Activated T-helper 17 cell treated with anti-CD3 and anti-CD28 coated beads, Interleukin-2, amount 50 U/mL, for 72 hours (primary cell): ENCODE data around the gene METAP2. TPM values are rescaled to one million over a fixed set of nuclear protein-coding genes. Genes with fewer than 3 reads are reported as not detected.
"Not testable (repeated sequence)": the region's sequence is repeated elsewhere in the genome, so short reads cannot be mapped to it uniquely, and the experiment has no call there.

ENCODE experiments used
- ATAC-seq: fragments of 150-1000 bp; cut with Tn5 transposase; replicated peaks from 2 replicates; pipeline ENCODE4 v1.10.0; 2021; ENCODE audit warnings: mild to moderate bottlenecking, moderate library complexity
- H3K27ac Mint-ChIP-seq: one replicate; pipeline ENCODE4 v1.8.0; 2022; ENCODE audit warnings: mixed read lengths
- H3K27me3 Mint-ChIP-seq: one replicate; pipeline ENCODE4 v1.8.0; 2022; ENCODE audit warnings: mixed read lengths
- H3K36me3 Mint-ChIP-seq: one replicate; pipeline ENCODE4 v1.8.0; 2022; ENCODE audit warnings: low read depth, mild to moderate bottlenecking, mixed read lengths
- H3K4me1 Mint-ChIP-seq: one replicate; pipeline ENCODE4 v1.8.0; 2022; ENCODE audit warnings: mixed read lengths
- H3K4me3 Mint-ChIP-seq: one replicate; pipeline ENCODE4 v1.8.0; 2022; ENCODE audit warnings: mild to moderate bottlenecking, mixed read lengths
- H3K9me3 Mint-ChIP-seq: one replicate; pipeline ENCODE4 v1.8.0; 2022; ENCODE audit warnings: mixed read lengths
- total RNA-seq, 2 donors: library from RNA; stranded (reverse); gene quantifications; one replicate each; pipeline ENCODE4 v1.2.3, GENCODE V29; 2022

Gene METAP2
- total RNA-seq, 2 donors from 2014 or later = 73.4 to 95.8 TPM

DNA sequence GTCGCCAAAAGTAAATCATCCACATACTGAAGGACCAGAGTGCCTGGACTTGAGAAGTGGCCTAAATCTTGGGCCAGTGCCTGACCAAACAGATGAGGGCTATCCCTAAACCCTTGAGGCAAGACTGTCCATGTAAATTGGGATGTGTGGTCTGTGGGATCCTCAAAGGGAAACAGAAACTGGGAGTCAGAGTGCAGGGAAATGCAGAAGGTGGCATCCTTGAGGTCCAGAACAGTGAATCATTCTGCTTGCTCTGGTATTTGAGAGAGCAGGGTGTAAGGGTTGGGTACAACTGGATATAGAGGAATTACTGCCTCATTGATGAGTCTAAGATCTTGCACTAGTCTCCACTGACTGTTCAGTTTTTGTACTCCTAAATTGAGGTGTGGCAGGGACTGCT is 20.1 kb upstream of the METAP2 start:
- H3K9me3 Mint-ChIP-seq = peaks cover 10% of the 10 kb centered on the region
- not testable (repeated sequence) for H3K27ac Mint-ChIP-seq, ATAC-seq, H3K36me3 Mint-ChIP-seq, H3K4me3 Mint-ChIP-seq, H3K4me1 Mint-ChIP-seq
- H3K27me3 Mint-ChIP-seq = peaks cover 17% of the 10 kb centered on the region

- peaks cover 13% of the 10 kb centered on the region for H3K27me3 Mint-ChIP-seq
- H3K36me3 Mint-ChIP-seq, H3K27ac Mint-ChIP-seq, H3K4me3 Mint-ChIP-seq, H3K4me1 Mint-ChIP-seq, ATAC-seq: not testable (repeated sequence)
- peaks cover 10% of the 10 kb centered on the region for H3K9me3 Mint-ChIP-seq
These were observed 19.2 kb upstream of the METAP2 start for GRCh38 chr12:95454780-95455215.

DNA sequence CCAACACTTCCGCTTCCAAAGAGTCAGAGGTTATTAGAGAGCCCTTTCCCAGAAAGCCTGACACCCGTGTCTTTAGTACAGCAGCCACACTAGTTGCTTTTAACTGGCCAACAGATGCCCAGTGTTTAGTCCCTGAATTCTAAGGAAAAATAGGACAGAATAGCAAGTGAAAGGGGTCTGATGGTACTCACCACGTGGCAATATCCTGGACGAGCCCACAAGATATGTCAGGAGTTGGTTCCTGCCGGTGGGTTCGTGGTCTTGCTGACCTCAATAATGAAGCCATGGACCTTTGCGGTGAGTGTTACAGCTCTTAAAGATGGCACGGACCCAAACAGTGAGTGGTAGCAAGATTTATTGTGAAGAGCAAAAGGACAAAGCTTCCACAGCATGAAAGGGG is 16.3 kb upstream of the METAP2 start:
- not testable (repeated sequence) for H3K36me3 Mint-ChIP-seq, H3K4me3 Mint-ChIP-seq, H3K27ac Mint-ChIP-seq, H3K27me3 Mint-ChIP-seq, ATAC-seq, H3K4me1 Mint-ChIP-seq
- H3K9me3 Mint-ChIP-seq = peaks cover 10% of the 10 kb centered on the region

DNA sequence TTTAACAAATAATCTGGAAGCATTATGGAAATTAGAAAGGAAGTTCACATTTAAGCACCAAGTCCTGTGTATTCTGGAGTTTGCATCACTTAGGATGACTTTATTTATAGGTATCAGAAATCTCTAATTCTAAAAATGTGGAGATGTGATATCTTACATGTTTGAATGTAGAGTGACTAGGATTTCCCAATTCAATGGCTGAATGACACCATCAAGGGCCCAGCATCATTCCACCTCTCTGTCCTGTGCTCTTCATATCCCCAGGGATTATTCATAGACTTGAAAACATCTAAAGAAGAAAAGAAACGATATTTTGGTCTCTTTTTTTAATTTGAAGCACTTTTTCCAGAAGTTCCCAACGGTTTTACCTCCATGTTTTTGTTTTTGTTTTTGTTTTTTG is 15.2 kb upstream of the METAP2 start:
- Mint-ChIP-seq H3K36me3 (no peaks in the 10 kb centered on the region), H3K4me1 (no peaks in the 10 kb centered on the region), H3K27me3 (no peaks in the 10 kb centered on the region), H3K4me3 (no peak overlapping the region), H3K27ac (no peak overlapping the region), H3K9me3 (peaks cover 10% of the 10 kb centered on the region)
- no peak for ATAC-seq

DNA sequence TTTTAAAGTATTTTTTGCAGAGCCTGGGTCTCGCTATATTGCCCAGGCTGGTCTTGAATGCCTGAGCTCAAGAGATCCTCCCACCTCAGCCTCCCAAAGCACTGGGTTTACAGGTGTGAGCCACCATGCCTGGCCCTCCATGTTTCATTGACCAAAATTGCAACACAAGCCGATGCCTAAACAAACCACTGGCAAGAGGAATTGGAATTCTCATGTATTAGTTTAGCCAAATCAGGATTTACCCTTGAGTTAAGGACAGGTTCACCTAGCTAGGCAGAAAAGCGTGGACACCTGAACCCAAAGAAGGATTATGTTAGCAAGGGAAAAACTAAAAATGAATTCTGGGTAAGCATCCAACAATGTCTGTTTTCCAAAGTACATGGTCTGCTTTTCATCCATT is 14.6 kb upstream of the METAP2 start:
- Mint-ChIP-seq H3K9me3 (peaks cover 10% of the 10 kb centered on the region), H3K27ac (no peak overlapping the region), H3K27me3 (no peaks in the 10 kb centered on the region), H3K4me3 (no peak overlapping the region), H3K36me3 (no peaks in the 10 kb centered on the region), H3K4me1 (no peaks in the 10 kb centered on the region)
- ATAC-seq = no peak

- Mint-ChIP-seq H3K27ac (no peak overlapping the region), H3K4me1 (no peaks in the 10 kb centered on the region), H3K9me3 (peaks cover 10% of the 10 kb centered on the region), H3K36me3 (no peaks in the 10 kb centered on the region), H3K27me3 (no peaks in the 10 kb centered on the region), H3K4me3 (no peak overlapping the region)
- no peak for ATAC-seq
These were observed 13.8 kb upstream of the METAP2 start for GRCh38 chr12:95460105-95460504.

- no peaks in the 10 kb centered on the region for H3K4me1 Mint-ChIP-seq
- no peaks in the 10 kb centered on the region for H3K36me3 Mint-ChIP-seq
- no peak overlapping the region for H3K4me3 Mint-ChIP-seq
- H3K9me3 Mint-ChIP-seq = peaks cover 10% of the 10 kb centered on the region
- no peak overlapping the region for H3K27ac Mint-ChIP-seq
- no peak for ATAC-seq
- no peaks in the 10 kb centered on the region for H3K27me3 Mint-ChIP-seq
These were observed 13.1 kb upstream of the METAP2 start for GRCh38 chr12:95460896-95461295.

DNA sequence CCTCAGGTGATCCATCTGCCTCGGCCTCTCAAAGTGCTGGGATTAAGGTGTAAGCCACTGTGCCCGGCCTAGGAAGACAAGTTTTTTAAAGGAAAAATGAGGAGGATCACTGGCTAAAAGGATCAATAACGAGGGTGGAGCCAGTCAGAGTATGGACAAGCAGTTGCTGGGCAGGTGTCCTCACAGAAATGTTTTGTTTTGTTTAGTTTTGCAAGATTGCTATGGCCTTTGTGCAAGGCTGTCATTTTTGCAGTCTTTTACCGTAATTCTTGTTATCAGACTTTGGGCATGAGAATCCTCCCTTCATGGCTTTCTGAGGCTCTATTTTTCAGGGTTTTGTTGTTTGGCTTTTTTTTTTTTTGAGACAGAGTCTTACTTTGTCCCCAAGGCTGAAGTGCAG is 11.9 kb upstream of the METAP2 start:
- Mint-ChIP-seq H3K36me3 (no peaks in the 10 kb centered on the region), H3K4me3 (no peak overlapping the region), H3K27ac (no peak overlapping the region), H3K27me3 (no peaks in the 10 kb centered on the region), H3K4me1 (no peaks in the 10 kb centered on the region), H3K9me3 (peaks cover 8% of the 10 kb centered on the region)
- no peak for ATAC-seq

DNA sequence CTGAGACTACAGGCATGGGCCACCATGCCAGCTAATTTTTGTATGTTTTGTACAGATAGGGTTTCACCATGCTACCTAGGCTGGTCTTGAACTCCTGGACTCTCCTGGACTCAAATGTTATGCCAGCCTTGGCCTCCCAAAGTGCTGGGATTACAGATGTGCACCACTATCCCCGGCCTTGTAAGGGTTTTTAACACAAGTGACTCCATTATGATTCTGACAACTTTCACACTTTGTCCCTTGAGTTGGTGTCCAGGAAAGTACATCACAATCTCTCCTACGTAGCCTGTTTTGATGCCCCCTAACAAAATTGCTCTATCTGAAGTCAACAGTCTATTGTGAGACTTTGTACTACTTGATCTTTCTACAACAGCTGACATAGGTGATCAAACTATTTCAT is 11.4 kb upstream of the METAP2 start:
- peaks cover 6% of the 10 kb centered on the region for H3K9me3 Mint-ChIP-seq
- H3K27ac Mint-ChIP-seq = no peak overlapping the region
- H3K4me1 Mint-ChIP-seq = no peaks in the 10 kb centered on the region
- H3K27me3 Mint-ChIP-seq = no peaks in the 10 kb centered on the region
- H3K4me3 Mint-ChIP-seq = no peak overlapping the region
- no peak for ATAC-seq
- H3K36me3 Mint-ChIP-seq = no peaks in the 10 kb centered on the region

GRCh38 chr12:95463050-95463449 is 10.9 kb upstream of the METAP2 start:
- no peak for ATAC-seq
- no peak overlapping the region for H3K4me3 Mint-ChIP-seq
- no peaks in the 10 kb centered on the region for H3K4me1 Mint-ChIP-seq
- peaks cover 2% of the 10 kb centered on the region for H3K9me3 Mint-ChIP-seq
- H3K27ac Mint-ChIP-seq = no peak overlapping the region
- H3K36me3 Mint-ChIP-seq = no peaks in the 10 kb centered on the region
- no peaks in the 10 kb centered on the region for H3K27me3 Mint-ChIP-seq

DNA sequence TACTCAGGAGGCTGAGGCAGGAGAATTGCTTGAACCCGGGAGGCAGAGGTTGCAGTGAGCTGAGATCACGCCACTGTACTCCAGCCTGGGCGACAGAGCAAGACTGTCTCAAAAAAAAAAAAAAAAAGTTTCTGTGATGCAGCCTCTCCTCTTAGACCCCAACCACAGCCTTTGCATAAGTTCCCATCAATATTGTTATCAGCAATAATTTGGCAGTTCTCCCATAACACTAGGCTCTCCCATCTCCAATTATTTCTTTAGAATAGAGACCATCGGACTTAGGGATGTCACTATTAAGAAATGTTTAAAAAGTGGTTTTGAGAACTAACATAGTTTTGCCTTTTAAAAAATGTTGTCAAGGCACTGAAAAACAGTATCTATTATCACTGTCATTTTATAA is 10.2 kb upstream of the METAP2 start:
- ATAC-seq, H3K4me1 Mint-ChIP-seq, H3K9me3 Mint-ChIP-seq, H3K4me3 Mint-ChIP-seq, H3K36me3 Mint-ChIP-seq, H3K27ac Mint-ChIP-seq, H3K27me3 Mint-ChIP-seq: not testable (repeated sequence)

- no peaks in the 10 kb centered on the region for H3K27me3 Mint-ChIP-seq
- H3K4me3 Mint-ChIP-seq = no peak overlapping the region
- H3K9me3 Mint-ChIP-seq = no peaks in the 10 kb centered on the region
- H3K27ac Mint-ChIP-seq = no peak overlapping the region
- no peaks in the 10 kb centered on the region for H3K36me3 Mint-ChIP-seq
- H3K4me1 Mint-ChIP-seq = no peaks in the 10 kb centered on the region
- ATAC-seq = no peak
These were observed 8.7 kb upstream of the METAP2 start for GRCh38 chr12:95465275-95465674.

- no peak for ATAC-seq
- Mint-ChIP-seq H3K4me3 (no peak overlapping the region), H3K9me3 (no peaks in the 10 kb centered on the region), H3K27ac (no peak overlapping the region), H3K27me3 (no peaks in the 10 kb centered on the region), H3K4me1 (peaks cover 5% of the 10 kb centered on the region), H3K36me3 (peaks cover 14% of the 10 kb centered on the region)
These were observed 3.7 kb upstream of the METAP2 start for GRCh38 chr12:95470300-95470699.

GRCh38 chr12:95473231-95473883 is 595 bp upstream of the METAP2 start:
- Mint-ChIP-seq H3K4me3 (peak overlapping the region; percentile 93), H3K4me1 (peaks cover 25% of the 10 kb centered on the region), H3K9me3 (no peaks in the 10 kb centered on the region), H3K36me3 (peaks cover 44% of the 10 kb centered on the region), H3K27me3 (no peaks in the 10 kb centered on the region), H3K27ac (peak overlapping the region; percentile 98)
- peak; percentile 52 for ATAC-seq

- H3K4me3 Mint-ChIP-seq = peak overlapping the region; percentile 93
- H3K36me3 Mint-ChIP-seq = peaks cover 57% of the 10 kb centered on the region
- H3K4me1 Mint-ChIP-seq = peaks cover 36% of the 10 kb centered on the region
- peak overlapping the region; percentile 98 for H3K27ac Mint-ChIP-seq
- no peaks in the 10 kb centered on the region for H3K27me3 Mint-ChIP-seq
- no peaks in the 10 kb centered on the region for H3K9me3 Mint-ChIP-seq
- peak; percentile 5 for ATAC-seq
These were observed 657 bp downstream of the METAP2 start for GRCh38 chr12:95474660-95474958.

DNA sequence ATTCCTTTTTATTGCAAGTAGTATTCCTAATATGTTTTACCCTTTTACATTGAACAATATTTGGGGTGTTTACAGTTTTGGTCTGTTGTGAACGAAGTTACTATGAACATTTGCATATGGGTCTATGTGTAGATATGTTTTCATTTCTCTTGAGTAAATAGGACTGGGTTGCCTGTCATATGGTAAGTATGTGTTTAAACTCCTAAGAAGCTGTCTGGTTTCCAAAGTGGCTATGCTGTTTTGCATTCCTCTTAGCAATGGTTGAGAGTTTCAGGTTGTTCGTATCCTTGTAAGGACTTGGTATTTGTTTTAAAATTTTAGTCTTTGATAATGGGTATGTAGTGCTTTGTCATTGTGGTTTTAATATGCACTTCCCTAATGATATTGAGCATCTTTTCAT is 6.3 kb downstream of the METAP2 start:
- H3K36me3 Mint-ChIP-seq = peaks cover 99% of the 10 kb centered on the region
- peak; percentile 34 for ATAC-seq
- H3K4me3 Mint-ChIP-seq = peak overlapping the region; percentile 42
- H3K4me1 Mint-ChIP-seq = peaks cover 59% of the 10 kb centered on the region
- no peaks in the 10 kb centered on the region for H3K9me3 Mint-ChIP-seq
- H3K27ac Mint-ChIP-seq = peak overlapping the region; percentile 88
- H3K27me3 Mint-ChIP-seq = no peaks in the 10 kb centered on the region
